ENCODE results near the gene RPS6KA2.
"Not testable (repeated sequence)": the region's sequence is repeated elsewhere in the genome, so short reads cannot be mapped to it uniquely, and the experiment has no call there.

Gene RPS6KA2

GRCh38 chr6:166655713-166656229, 28.7 kb upstream of the RPS6KA2 start:
- no peak for DNase-seq

- DNase-seq = no peak
These were observed 28.2 kb upstream of the RPS6KA2 start for GRCh38 chr6:166655251-166655650.

GRCh38 chr6:166654573-166654972, 27.5 kb upstream of the RPS6KA2 start:
- DNase-seq = no peak

- DNase-seq = no peak
These were observed 26.5 kb upstream of the RPS6KA2 start for GRCh38 chr6:166653639-166653941.

DNA sequence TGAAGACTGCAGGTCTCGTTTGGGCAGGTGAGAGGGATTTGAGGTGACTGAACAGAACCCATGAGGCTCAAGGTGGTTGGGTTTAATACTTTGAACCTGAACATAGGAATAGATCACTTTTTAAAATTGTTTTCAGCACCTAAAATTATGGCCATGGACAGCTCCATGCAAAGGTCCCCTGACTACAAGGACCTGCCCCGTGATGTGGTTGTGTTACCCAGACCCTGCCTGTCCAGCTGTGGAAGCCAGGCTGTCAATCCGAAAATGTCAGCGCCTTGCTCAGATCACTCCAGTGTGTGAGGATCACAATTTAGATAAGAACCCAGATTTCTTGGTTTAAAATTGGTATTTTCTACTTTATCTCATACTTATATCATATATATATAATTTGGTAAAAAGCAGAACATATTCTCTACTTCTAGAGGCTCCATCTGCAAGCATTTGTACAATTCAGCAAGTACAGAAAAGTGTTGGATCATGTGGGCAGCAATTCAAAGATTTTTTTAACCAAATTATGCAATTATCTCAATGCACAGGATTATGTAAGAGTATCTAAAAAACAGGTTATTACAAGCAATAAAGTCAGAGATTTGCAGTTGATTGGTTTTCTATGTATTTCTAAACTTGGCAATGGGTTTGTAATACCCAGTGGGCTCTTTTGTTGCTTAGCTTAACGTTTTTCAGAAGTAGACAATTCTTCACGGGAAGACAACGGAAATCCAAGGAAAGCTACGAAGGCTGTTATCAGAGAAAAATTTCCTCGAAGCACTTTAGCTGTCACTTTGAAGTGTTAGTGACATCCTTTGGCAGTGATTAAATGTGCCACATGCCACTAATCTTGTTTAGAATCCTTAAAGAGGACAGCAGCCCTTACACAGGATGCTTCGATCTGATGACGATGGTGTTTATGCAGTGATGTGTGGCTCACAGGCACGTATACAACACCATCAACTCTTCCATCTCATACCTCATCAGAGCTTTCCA, 24.1 kb upstream of the RPS6KA2 start:
- DNase-seq = no peak

DNA sequence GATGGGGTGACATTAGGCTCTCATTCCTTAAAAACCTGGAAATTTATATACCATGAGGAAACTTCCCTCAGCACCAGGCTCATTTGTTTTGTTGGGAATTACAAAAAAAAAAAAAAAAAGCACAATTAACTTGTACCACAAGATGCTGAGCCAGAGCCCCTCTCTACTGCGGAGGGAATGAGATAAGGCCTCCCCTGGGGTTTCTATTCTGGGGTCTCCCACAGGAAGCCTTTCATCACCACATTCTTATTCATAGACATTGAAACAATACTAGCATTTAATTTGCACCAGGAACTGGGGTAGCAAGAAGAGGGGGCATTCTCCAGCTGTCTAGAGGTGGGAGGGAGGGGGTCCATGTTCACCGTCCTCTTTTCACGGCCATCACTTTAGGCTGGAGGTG, 23.0 kb upstream of the RPS6KA2 start:
- no peak for DNase-seq

GRCh38 chr6:166648846-166649245, 21.8 kb upstream of the RPS6KA2 start:
- DNase-seq = no peak

DNA sequence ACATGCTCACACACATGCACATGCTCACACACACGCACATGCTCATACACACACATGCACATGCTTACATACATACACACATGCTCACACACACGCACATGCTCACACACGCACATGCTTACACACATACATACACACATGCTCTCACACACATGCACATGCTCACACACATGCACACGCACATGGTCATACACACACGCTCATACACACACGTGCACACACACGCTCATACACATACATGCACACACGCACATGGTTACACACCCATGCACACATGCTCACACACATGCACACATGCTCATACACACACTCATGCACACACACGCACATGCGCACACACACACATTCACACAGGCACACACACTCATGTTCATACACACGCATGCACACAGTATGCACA, 20.8 kb upstream of the RPS6KA2 start:
- no peak for DNase-seq

GRCh38 chr6:166646716-166647115, 19.7 kb upstream of the RPS6KA2 start:
- no peak for DNase-seq

DNA sequence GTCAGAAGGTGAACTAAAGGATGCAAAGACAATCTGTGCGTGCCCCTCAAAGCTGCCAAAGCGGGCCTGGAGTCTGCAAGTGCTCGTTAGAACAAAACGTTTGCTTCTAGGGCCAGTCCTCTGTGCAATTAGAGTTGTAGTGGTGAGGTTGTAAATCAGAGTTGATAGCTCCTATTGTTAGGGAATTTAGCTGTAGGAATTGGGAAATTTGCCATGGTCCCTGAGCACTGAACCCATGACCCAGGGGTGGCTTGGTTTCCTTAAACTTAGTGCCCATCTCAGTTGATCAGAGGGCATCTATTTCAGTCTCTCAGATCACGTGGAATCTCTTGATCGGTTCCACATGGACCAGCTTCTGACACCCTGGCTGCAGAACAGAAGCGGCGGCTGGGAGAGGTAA, 18.8 kb upstream of the RPS6KA2 start:
- DNase-seq = no peak

GRCh38 chr6:166644681-166645080, 17.6 kb upstream of the RPS6KA2 start:
- DNase-seq = no peak

DNA sequence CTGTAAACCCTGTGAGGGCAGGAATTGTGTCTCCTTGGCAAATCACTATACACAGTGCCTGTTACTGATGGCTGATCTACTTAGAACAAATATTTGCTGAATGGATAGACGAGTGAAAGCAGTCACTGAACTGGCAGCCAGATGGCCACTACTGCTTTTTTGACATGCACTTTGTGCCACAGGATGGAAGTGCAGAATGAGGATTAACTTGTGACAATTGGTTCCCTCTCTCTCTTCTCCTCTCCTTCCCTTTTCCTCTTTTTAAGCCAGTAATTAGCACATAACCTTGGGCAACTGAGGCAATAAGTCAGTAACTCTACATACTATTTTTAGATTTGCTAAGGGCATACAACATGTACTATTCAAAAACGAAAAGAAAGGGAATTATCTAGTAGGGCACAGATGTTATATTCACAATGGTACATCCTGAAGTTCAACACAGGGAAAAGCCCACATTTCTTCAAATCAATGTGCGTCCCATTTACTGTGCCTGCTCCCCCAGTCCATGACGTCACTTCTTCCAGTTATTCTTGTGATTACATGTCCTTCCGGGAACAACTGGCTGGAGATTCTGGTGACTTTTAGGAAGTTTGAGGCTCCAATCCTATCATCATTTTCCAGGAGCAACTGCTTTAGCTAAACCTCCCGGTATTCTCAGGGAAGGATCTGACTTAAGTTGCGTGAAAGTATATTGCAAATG, 17.0 kb upstream of the RPS6KA2 start:
- no peak for DNase-seq

DNA sequence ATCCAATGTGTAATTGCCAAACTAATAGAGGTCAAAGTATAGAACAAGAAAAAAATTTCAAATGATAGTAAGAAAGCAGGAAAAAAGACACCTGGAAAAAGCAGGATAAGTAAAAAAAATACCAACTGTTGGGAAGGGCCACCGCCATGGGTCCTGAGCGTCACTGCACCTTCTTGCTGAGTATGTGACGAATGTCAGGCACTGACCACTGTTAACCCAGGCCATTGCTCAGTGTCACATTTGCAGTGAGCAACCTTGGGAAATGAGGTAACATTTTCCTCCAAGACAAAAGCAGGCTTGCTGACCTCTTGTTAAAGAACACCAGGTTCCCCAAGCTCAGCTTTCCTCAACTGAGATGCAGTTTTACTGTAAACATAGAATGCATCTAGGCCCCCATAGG, 15.6 kb upstream of the RPS6KA2 start:
- no peak for DNase-seq

DNA sequence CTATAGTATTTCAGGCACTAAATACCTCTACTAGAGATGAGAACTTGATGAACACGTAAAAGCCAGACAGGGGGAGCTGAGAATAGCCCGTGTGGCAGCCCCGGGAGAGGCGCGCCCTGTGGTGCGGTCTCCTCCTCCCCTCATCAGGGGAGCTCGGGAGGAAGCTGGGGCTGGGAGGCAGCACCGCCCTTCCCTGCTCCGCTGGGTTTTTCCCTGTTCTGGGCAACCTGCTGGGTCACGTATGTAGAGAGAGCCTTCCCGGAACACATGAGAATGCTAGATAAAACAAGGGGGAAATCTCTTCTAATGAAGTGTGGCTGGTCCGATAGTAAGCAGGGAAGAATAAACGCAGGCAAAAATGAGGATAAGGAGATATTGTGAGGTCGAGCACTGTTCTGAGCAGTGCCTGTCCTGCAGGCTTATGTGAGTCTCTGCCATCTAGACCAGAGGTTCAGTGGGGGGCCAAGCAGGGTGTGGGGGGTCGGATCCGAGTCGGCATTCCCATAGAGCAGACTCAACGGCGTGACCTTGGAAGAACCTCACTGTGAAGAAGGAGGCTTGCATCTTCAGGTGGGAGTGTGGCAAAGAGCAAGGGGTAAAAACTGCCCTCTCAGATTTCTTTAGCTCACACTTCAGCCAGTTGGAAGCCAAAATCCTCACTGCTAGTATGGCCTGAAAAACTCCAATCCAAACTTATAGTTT, 13.4 kb upstream of the RPS6KA2 start:
- no peak for DNase-seq

GRCh38 chr6:166639921-166640320, 12.9 kb upstream of the RPS6KA2 start:
- no peak for DNase-seq

DNA sequence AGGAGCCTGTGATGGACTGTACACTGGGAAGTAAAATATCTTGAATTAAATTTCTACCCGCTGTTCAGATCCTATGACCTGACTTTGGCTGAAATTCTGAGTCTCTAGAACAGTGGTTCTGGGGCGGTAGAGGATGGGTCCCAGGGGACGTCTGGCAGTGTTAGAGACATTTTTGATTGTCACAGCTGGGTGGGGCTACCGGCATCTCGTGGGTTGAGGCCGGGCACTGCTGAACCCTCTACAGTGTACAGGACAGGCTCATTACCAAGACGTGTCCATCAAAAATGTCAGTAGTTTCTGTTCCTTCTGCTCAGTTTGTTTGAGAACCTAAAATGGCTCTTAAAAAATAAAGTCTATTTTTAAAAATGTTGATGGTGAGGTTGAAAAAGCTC, 11.5 kb upstream of the RPS6KA2 start:
- no peak for DNase-seq

- no peak for DNase-seq
These were observed 10.9 kb upstream of the RPS6KA2 start for GRCh38 chr6:166637812-166638572.

GRCh38 chr6:166636934-166637333, 9.9 kb upstream of the RPS6KA2 start:
- no peak for DNase-seq

GRCh38 chr6:166636191-166636933, 9.3 kb upstream of the RPS6KA2 start:
- DNase-seq = no peak

GRCh38 chr6:166635013-166635970, 8.2 kb upstream of the RPS6KA2 start:
- no peak for DNase-seq

- not testable (repeated sequence) for DNase-seq
These were observed 7.5 kb upstream of the RPS6KA2 start for GRCh38 chr6:166634581-166634980.

Data from NK-92 treated with Interleukin-12 subunit alpha and Interleukin-12 subunit beta, amount 100 ng/mL, for 24 hours (cell line).